T1000 (cell line): ENCODE measurements around the gene NIM1K.
"Not testable (repeated sequence)": the region's sequence is repeated elsewhere in the genome, so short reads cannot be mapped to it uniquely, and the experiment has no call there.

ENCODE experiments used
- DNase-seq: peaks from one replicate; lab custom pipeline; 2025; ENCODE audit warnings: mixed read lengths; lab: John Stamatoyannopoulos, UW

Gene NIM1K

GRCh38 chr5:43281840-43282658 is 90.0 kb downstream of the NIM1K start:
- DNase-seq: peak; percentile 41

- no peak for DNase-seq
These were observed 94.6 kb downstream of the NIM1K start for GRCh38 chr5:43286623-43287022.

GRCh38 chr5:43287493-43287892 is 95.5 kb downstream of the NIM1K start:
- DNase-seq: no peak

- DNase-seq: no peak
These were observed 96.3 kb downstream of the NIM1K start for GRCh38 chr5:43288269-43288831.

- DNase-seq: no peak
These were observed 98.7 kb downstream of the NIM1K start for GRCh38 chr5:43290726-43291125.

- DNase-seq: no peak
These were observed 102.2 kb downstream of the NIM1K start for GRCh38 chr5:43294226-43294625.

GRCh38 chr5:43295202-43295601 is 103.2 kb downstream of the NIM1K start:
- no peak for DNase-seq

- no peak for DNase-seq
These were observed 104.8 kb downstream of the NIM1K start for GRCh38 chr5:43296835-43297234.

GRCh38 chr5:43298443-43298842 is 106.4 kb downstream of the NIM1K start:
- DNase-seq: no peak

- no peak for DNase-seq
These were observed 108.1 kb downstream of the NIM1K start for GRCh38 chr5:43300112-43300511.

GRCh38 chr5:43301653-43302091 is 109.6 kb downstream of the NIM1K start:
- DNase-seq: no peak

- DNase-seq: no peak
These were observed 110.5 kb downstream of the NIM1K start for GRCh38 chr5:43302481-43302880.

GRCh38 chr5:43303242-43303641 is 111.2 kb downstream of the NIM1K start:
- DNase-seq: no peak

GRCh38 chr5:43304525-43304924 is 112.5 kb downstream of the NIM1K start:
- no peak for DNase-seq

GRCh38 chr5:43305948-43306565 is 114.0 kb downstream of the NIM1K start:
- DNase-seq: no peak

- DNase-seq: not testable (repeated sequence)
These were observed 114.9 kb downstream of the NIM1K start for GRCh38 chr5:43306954-43307353.

GRCh38 chr5:43309122-43309521 is 117.1 kb downstream of the NIM1K start:
- no peak for DNase-seq

GRCh38 chr5:43309637-43310036 is 117.6 kb downstream of the NIM1K start:
- no peak for DNase-seq

GRCh38 chr5:43312076-43312661 is 120.1 kb downstream of the NIM1K start:
- DNase-seq: no peak

- DNase-seq: no peak
These were observed 120.6 kb downstream of the NIM1K start for GRCh38 chr5:43312699-43313034.

- peak; percentile 99 for DNase-seq
These were observed 121.2 kb downstream of the NIM1K start, which contains the start of gene HMGCS1 for GRCh38 chr5:43313035-43313853. Gene HMGCS1 (minus strand): TSS chr5:43313412. CDS start chr5:43298965, 14,447 bp downstream.
